Measurements from ENCODE around the gene EIF4A3.

The EIF4A3 gene

DNA sequence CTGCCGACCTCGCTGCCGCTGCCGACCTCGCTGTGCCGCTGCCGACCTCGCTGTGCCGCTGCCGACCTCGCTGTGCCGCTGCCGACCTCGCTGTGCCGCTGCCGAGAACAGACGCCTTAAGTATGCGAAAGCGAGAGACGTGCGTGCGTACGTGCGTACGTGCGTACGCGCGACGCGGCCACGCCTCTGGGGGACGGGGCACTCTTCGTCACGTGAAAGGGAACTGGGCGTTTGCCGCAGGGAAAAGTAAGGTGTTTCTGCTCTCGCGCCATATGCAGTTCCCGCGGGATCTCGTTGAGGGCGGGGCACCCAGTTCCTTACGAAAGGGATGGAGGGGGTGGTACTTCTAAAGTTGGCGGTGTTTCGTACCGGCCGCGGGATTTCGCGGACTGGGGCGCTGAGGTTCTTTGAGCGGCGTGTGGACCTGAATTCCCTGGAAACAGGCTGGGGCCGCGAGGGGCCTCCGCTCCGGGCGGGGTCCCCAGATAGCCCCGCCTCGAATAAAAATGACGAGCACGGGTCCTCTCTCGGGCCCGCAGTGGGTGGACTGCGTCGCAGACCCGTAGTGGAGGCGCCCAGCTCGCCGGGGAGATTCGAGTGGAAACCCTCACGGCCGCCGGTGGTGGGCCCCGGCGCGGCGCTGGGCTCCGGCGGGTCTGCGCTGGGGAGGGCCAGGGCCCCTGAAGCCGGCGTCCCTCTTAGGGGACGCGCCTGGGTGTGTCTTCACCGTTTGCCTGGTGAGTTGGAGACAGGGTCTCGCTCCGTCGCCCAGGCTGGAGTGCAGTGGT is at the start of gene EIF4A3:
TSS of gene EIF4A3 (minus strand) at position 94 of the 788 bp plus-strand sequence. CDS start 167 bp downstream, outside the sequence.
- DNase-seq: peak; percentile 99

DNA sequence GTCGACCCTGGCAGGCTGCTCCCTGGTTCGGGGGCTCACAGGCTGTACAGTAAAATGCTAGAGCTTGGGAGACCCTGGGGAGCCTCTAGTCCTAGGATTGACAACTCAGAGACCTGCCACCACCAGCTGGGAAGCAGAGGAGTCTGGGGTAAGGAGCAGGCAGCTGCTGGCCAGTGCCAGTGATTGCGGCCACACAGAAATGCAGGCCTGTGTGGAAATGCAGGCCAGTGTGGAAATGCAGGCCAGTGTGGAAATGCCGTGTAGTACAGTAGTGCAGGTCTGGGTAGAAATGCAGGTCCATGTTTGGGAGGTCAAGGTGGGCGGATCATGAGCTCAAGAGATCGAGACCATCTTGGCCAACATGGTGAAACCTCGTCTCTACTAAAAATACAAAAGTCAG is 49.7 kb upstream of the EIF4A3 start:
- no peak for DNase-seq

- DNase-seq: peak; percentile 17
Observed at GRCh38 chr17:80195671-80196529, 49.0 kb upstream of the EIF4A3 start.

GRCh38 chr17:80195141-80195540 is 48.2 kb upstream of the EIF4A3 start:
- no peak for DNase-seq

GRCh38 chr17:80191865-80192661 is 45.1 kb upstream of the EIF4A3 start:
- DNase-seq: no peak

DNA sequence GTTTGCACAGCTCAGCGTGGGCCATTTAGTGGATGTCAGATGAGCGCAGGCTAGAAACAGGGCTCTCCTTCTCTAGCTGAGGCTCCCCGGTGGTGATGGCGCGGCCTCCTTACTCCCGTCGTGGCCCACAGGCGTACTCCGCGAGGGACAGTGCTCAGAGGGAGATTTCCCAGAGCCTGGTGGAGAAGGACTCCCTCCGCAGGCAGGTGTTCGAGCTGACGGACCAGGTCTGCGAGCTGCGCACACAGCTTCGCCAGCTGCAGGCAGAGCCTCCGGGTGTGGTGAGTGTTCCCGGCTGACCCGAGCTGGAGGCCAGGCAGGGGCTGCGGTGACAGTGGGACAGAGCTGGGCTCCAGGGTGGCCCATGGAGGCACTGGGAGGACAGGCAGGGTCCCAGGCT is 44.3 kb upstream of the EIF4A3 start:
- no peak for DNase-seq

GRCh38 chr17:80190716-80191115 is 43.8 kb upstream of the EIF4A3 start:
- DNase-seq: no peak

DNA sequence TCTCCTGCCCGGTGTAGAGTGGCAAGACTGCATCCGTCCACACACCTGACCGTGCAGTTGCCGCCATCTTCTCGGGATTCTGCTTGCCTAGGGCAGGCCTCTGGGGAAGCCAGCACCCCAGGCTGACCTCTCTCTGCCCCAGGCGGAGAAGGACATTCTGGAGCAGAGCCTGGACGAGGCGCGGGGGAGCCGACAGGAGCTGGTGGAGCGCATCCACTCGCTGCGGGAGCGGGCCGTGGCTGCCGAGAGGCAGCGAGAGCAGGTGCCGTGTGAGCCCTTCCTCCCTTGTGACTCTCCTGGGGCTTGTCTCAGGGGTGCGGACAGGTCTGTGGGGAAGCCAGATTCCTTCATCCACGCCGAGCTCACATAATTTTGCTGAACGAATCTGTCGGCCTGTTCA is 42.7 kb upstream of the EIF4A3 start:
- no peak for DNase-seq

DNA sequence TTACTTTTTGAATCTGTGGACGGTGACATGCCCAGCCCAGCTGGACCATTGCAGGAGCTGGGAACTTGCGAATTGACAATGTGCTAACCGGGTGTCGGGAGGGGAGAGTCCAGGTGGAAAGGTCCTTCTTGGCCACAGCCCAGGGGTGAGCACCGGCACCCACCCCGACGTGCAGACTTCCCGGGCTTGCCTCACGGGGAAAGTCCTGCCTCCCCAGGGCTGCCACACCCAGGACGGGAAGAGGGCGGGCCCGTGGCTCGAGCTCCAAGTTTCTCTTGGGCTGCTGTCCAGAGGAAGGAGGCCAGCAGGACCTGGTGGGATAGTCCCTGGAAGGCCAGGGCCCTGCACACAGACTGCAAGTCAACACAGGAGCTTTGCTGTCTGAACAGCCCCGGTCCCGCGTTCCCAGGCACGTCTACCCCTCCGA is 40.6 kb upstream of the EIF4A3 start:
- no peak for DNase-seq

DNA sequence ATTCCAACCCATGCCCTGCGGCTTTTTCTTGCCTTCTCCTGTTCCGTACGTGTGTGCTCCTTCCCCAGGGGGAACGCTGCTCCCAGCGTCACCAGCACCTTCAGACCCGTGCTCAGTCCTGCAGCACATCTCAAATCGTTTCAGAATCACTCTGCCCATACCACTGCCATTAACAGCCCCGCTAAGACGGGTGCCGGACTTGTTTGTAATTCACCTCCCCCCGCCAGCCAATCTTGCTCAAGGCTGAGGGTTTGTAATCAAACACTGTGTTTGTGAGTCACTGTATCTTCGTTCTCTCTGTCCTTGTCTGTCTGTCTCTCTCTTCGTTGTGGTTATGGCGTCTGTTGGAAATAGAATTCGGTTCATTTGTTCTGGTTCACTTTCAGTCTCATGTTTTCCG is 40.2 kb upstream of the EIF4A3 start:
- peak; percentile 5 for DNase-seq

- no peak for DNase-seq
Observed at GRCh38 chr17:80185968-80186367, 39.0 kb upstream of the EIF4A3 start.

DNA sequence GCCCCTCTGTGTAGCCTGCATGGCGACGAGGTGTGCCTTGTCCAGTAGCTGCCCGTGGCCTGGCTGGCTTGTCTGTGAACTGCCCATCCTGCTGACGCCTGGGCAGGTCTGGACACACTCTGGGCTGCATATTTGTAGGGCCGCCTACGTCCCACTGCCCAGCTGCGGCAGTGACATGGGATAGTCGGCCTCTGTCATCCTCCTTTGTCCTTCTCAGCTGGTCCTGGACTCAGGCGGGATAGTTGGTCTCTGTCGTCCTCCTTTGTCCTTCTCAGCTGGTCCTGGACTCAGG is 37.4 kb upstream of the EIF4A3 start:
- no peak for DNase-seq

GRCh38 chr17:80183581-80184422 is 36.9 kb upstream of the EIF4A3 start:
- DNase-seq: no peak

DNA sequence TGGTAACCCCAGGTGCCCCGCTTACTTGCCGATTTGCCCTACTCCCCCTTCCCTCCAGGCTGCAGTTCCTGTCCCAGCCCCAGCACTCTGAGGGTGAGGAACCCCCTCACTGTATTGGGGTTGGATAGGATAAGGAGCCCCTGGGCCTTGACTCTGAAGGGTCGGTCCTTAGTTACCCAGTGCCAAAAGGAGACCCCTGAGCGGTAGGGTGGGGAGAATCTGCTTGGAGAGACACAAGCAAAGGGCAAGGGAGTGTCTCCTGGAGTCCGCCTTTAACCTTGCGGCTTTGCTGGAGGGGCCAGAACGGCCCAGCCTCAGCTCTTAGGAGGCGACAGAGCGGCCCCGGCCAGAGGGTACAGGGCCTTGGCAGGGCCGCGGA is 35.9 kb upstream of the EIF4A3 start:
- DNase-seq: no peak

DNA sequence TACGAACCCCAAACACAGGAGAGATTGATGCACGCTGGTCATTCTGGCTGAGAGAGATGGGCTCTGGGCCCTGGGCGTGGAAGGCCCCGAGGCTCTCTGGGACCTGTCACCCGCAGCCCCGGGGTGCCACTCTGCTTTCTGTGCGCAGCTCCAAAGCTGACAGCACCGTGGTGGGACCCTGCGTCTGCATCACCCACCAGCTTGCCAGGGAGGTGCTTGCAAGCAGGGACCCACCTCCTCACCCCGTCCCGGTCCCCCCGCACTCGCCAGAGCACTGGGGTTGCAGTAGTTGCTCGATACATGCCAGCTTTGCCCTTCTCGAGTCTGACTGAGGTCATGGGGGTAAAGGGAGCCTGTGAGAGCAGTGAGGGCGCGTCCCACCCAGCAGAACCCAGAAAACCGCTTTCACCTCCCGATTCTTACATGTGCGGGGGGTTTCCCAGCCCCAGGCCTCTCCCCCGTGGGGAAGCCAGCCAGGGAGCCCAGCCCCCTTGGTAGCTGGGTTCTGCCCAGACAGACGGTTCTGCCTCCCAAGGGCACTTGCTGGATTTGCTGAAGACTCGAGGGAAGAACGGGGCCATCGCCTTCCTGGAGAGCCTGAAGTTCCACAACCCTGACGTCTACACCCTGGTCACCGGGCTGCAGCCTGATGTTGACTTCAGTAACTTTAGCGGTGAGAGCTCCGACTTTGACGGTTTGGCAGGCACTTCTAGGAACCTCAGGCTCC is 35.4 kb upstream of the EIF4A3 start:
- no peak for DNase-seq

DNA sequence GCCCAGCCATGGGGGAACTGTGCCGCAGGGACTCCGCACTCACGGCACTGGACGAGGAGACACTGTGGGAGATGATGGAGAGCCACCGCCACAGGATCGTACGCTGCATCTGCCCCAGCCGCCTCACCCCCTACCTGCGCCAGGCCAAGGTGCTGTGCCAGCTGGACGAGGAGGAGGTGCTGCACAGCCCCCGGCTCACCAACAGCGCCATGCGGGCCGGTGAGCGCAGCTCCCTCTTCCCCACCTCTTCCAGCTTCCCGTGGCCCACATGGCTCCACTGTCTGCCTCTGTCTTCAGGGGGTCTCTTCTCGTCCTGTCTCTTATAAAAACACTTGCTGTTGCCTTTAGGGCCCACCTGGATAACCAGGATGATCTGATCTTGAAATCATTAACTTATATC is 34.5 kb upstream of the EIF4A3 start:
- no peak for DNase-seq

GRCh38 chr17:80180192-80180591 is 33.3 kb upstream of the EIF4A3 start:
- DNase-seq: no peak

DNA sequence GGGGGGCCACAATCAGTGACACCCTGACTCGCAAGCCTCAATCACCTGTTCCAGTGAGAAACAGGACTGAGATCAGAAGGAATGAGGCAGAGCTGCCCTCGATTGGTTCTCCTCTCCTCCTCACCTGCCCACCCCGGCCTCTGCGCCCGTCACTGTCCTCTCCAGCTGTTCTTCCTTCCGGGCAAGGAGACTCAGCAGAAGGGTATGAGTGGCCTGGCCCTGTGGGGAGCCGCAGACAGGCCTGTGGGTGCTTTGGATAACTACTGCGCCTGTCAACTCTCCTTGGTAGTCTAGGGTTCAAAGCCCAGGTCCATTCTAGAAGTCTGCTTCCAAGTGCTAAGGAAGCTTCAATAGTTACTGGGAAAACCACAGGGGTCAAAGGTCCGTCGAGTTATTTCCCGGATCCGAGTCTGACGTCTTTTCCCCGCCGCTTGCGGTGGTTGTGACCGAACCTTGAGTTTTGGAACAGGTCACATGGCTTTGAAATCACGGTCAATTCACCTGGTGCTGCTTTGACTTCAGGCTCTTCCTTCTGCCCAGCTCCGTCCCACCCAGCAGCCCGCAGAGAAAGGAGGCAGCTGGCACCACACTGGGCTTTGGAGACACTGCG is 31.2 kb upstream of the EIF4A3 start:
- no peak for DNase-seq

- no peak for DNase-seq
Observed at GRCh38 chr17:80176757-80177156, 29.8 kb upstream of the EIF4A3 start.

DNA sequence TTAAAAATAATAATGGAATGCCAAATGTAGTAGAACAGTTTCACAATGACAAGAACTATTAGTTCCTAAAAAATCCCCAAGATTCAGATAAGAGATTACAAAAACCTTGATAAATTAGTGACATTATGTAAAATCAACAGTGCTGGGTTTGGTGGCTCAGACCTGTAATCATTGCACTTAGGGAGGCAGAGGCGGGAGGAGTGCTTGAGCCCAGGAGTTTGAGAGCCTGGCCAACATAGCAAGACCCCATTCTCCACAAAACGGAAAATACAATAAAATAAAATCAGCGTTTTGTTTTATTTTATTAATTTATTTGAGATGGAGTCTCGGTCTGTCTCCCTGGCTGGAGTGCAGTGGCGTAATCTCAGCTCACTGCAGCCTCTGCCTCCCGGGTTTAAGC is 27.0 kb upstream of the EIF4A3 start:
- no peak for DNase-seq

- DNase-seq: no peak
Observed at GRCh38 chr17:80173126-80173525, 26.2 kb upstream of the EIF4A3 start.
